Fibroblast of lung (primary cell): ENCODE measurements around the gene SLC6A9. TPM values are rescaled to one million over a fixed set of nuclear protein-coding genes. Genes with fewer than 3 reads are reported as not detected.

Source experiments
- DNase-seq, 2 donors: peaks; one replicate each; pipeline versions ENCODE4 v3.0.0 to v3.0.0-alpha.2; 2010; ENCODE audit warnings: low read depth in 2 of 2
- H2AFZ ChIP-seq: 2 replicates; pipeline ENCODE4 v1.5.1; 2012; ENCODE audit warnings: low read length, control low read depth, inconsistent platforms
- H3K27ac ChIP-seq: 2 replicates; pipeline ENCODE4 v1.5.1; 2011; ENCODE audit warnings: low read length, control low read depth; ENCODE audit not compliant: insufficient read depth
- H3K27me3 ChIP-seq: 2 replicates; pipeline ENCODE4 v1.5.1; 2011; ENCODE audit warnings: mild to moderate bottlenecking, low read length; ENCODE audit not compliant: control insufficient read depth, insufficient read depth
- H3K36me3 ChIP-seq: 2 replicates; pipeline ENCODE4 v1.5.1; 2011; ENCODE audit warnings: low read length; ENCODE audit not compliant: control insufficient read depth, insufficient read depth
- H3K4me1 ChIP-seq: 2 replicates; pipeline ENCODE4 v1.5.1; 2011; ENCODE audit warnings: low read length; ENCODE audit not compliant: control insufficient read depth, insufficient read depth; ENCODE audit errors: extremely low read depth
- H3K4me2 ChIP-seq: 2 replicates; pipeline ENCODE4 v1.5.1; 2011; ENCODE audit warnings: low read length, control low read depth; ENCODE audit not compliant: insufficient read depth; ENCODE audit errors: extremely low read depth
- H3K4me3 ChIP-seq, 4 experiments: fragments of 200-600 bp in 1 of 4; sonication (generic) in 1 of 4; replicated peaks in 1 of 4; 2 replicates each; pipeline ENCODE4 v1.5.1; 2011 to 2016; ENCODE audit warnings: low read length in 4 of 4, low read depth in 3 of 4, mild to moderate bottlenecking in 3 of 4, control low read depth in 2 of 4, inconsistent platforms in 1 of 4, mixed read lengths in 1 of 4; ENCODE audit not compliant: insufficient read depth in 1 of 4; ENCODE audit errors: control extremely low read depth in 1 of 4
- H3K79me2 ChIP-seq: 2 replicates; pipeline ENCODE4 v1.5.1; 2012; ENCODE audit warnings: mild to moderate bottlenecking, low read length, inconsistent platforms; ENCODE audit not compliant: control insufficient read depth, insufficient read depth
- H3K9ac ChIP-seq: 2 replicates; pipeline ENCODE4 v1.5.1; 2011; ENCODE audit warnings: mild to moderate bottlenecking, low read length, control low read depth; ENCODE audit not compliant: insufficient read depth
- H3K9me3 ChIP-seq: 2 replicates; pipeline ENCODE4 v1.5.1; 2012; ENCODE audit warnings: low read depth, low read length; ENCODE audit not compliant: control insufficient read depth, insufficient read depth
- H4K20me1 ChIP-seq: 2 replicates; pipeline ENCODE4 v1.5.1; 2011; ENCODE audit warnings: low read length; ENCODE audit not compliant: control insufficient read depth, insufficient read depth; ENCODE audit errors: extremely low read depth
- EZH2 ChIP-seq: IDR thresholded peaks from 2 replicates; pipeline ENCODE4 v1.5.1; 2012; ENCODE audit warnings: low read length, control low read depth, mild to moderate bottlenecking; ENCODE audit errors: missing control alignments
- polyA plus RNA-seq, 2 donors: library from polyadenylated mRNA; depleted of rRNA in 1 of 2; stranded (reverse) in 1 of 2; unstranded in 1 of 2; fragments of >200 nt; gene quantifications; 2 replicates each; pipeline ENCODE4 v1.2.1, GENCODE V29; 2011 to 2012; ENCODE audit warnings: missing spikeins in 1 of 2
- total RNA-seq: library from RNA; depleted of rRNA; stranded (reverse); fragments of >200 nt; gene quantifications from 2 replicates; pipeline ENCODE4 v1.2.1, GENCODE V29; 2014
- TF ChIP-seq, protein P1 (sequence below), 2 donors: IDR thresholded peaks in 1 of 2; conservative IDR thresholded peaks in 1 of 2; 1 replicate in 1 of 2; 2 replicates in 1 of 2; pipeline ENCODE4 v1.5.1; 2011 to 2012; ENCODE audit warnings: low read length in 2 of 2, control low read depth in 1 of 2, inconsistent platforms in 1 of 2, low read depth in 1 of 2, mild to moderate bottlenecking in 1 of 2

Gene SLC6A9
- total and polyA plus RNA-seq, 2 donors (not counting 1 experiment from before 2014, with no cell fraction given), result 3.4 to 19.5 TPM

DNA sequence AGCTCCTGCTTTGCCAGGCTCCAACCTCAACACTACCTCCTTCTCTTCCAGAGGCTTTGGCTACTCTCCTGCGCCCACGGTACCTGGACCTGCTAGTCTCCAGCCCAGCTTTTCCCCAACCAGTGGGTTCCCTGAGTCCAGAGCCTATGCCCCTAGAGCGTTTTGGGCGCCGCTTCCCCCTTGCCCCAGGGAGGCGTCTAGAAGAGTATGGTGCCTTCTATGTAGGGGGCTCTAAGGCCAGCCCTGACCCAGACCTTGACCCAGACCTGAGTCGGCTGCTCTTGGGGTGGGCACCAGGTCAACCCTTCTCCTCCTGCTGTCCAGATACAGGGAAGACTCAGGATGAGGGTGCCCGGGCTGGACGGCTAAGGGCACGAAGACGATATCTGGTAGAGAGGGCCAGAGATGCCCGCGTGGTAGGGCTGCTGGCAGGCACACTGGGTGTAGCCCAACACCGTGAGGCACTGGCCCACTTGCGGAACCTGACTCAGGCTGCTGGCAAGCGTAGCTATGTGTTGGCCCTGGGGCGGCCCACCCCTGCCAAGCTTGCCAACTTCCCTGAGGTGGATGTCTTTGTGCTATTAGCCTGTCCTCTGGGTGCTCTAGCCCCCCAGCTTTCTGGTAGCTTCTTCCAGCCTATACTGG lies 59.8 kb downstream of the SLC6A9 start:
- H3K4me3 ChIP-seq, result no peak overlapping the region
- no peaks in the 10 kb centered on the region for H4K20me1 ChIP-seq
- peaks cover 9% of the 10 kb centered on the region for H3K4me1 ChIP-seq
- peaks cover 8% of the 10 kb centered on the region for H3K36me3 ChIP-seq
- no peak overlapping the region for H3K4me2 ChIP-seq
- no peak overlapping the region for H2AFZ ChIP-seq
- H3K79me2 ChIP-seq, result peaks cover 21% of the 10 kb centered on the region
- DNase-seq, result no peak
- no peak overlapping the region for H3K9ac ChIP-seq
- no peaks in the 10 kb centered on the region for H3K9me3 ChIP-seq
- no peak overlapping the region for H3K27ac ChIP-seq
- TF ChIP-seq, protein P1, sequence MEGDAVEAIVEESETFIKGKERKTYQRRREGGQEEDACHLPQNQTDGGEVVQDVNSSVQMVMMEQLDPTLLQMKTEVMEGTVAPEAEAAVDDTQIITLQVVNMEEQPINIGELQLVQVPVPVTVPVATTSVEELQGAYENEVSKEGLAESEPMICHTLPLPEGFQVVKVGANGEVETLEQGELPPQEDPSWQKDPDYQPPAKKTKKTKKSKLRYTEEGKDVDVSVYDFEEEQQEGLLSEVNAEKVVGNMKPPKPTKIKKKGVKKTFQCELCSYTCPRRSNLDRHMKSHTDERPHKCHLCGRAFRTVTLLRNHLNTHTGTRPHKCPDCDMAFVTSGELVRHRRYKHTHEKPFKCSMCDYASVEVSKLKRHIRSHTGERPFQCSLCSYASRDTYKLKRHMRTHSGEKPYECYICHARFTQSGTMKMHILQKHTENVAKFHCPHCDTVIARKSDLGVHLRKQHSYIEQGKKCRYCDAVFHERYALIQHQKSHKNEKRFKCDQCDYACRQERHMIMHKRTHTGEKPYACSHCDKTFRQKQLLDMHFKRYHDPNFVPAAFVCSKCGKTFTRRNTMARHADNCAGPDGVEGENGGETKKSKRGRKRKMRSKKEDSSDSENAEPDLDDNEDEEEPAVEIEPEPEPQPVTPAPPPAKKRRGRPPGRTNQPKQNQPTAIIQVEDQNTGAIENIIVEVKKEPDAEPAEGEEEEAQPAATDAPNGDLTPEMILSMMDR (conservative IDR thresholded peaks at IDR 0.05 in 1 of 2, IDR thresholded peaks at IDR 0.05 in 1 of 2; ENCODE audit: low read depth in 1 of 2, low read length in 2 of 2), result no peak
- no peak for TF ChIP-seq EZH2
- H3K27me3 ChIP-seq, result no peaks in the 10 kb centered on the region

DNA sequence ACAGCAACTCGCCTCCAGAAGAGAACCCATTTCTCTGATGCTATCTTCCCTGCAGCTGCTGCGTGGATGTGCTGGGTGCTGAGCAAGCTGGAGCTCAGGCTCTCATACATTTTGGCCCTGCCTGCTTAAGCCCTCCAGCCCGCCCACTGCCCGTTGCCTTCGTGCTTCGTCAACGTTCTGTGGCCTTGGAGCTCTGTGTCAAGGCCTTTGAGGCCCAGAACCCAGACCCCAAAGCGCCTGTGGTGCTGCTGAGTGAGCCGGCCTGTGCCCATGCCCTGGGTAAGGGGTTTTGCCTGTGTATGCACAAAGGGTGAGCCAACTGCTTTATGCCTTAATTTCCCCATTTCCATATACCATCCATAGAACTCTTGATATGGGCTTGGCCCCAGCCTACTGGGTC lies 60.4 kb downstream of the SLC6A9 start:
- Histone ChIP-seq H3K9me3 (no peaks in the 10 kb centered on the region), H3K4me1 (peaks cover 6% of the 10 kb centered on the region), H3K27me3 (no peaks in the 10 kb centered on the region), H3K4me2 (peak overlapping the region; percentile 57), H2AFZ (no peak overlapping the region), H3K9ac (no peak overlapping the region), H3K4me3 (peak overlapping the region; percentile 77 to 97 (median 92)), H3K79me2 (peaks cover 15% of the 10 kb centered on the region), H3K36me3 (peaks cover 6% of the 10 kb centered on the region), H4K20me1 (no peaks in the 10 kb centered on the region), H3K27ac (no peak overlapping the region)
- no peak for DNase-seq
- TF ChIP-seq, protein P1 (conservative IDR thresholded peaks at IDR 0.05 in 1 of 2, IDR thresholded peaks at IDR 0.05 in 1 of 2; ENCODE audit: low read depth in 1 of 2, low read length in 2 of 2), result no peak
- no peak for TF ChIP-seq EZH2

DNA sequence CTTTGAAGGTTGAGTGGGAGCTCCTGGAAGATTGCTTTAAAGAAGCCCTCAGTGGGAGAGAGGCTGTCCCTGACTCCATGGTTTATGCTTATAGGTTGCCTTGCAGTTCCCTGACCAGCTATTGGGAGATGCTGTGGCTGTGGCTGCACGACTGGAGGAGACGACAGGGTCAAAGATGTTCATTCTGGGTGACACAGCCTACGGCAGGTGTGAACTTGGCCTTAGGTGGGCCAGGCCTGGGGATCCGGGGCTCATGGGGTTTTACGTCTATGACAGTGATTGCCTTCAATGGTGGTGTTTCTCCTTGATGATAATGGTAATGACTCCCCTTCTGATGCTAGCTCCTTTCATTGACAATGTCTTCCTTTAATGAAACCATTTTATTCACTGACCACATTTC lies 60.8 kb downstream of the SLC6A9 start:
- H3K9ac ChIP-seq, result peak overlapping the region; percentile 60
- DNase-seq, result no peak
- H3K79me2 ChIP-seq, result peaks cover 11% of the 10 kb centered on the region
- no peaks in the 10 kb centered on the region for H4K20me1 ChIP-seq
- H3K4me3 ChIP-seq, result peak overlapping the region; percentile 77 to 97 (median 92)
- peaks cover 6% of the 10 kb centered on the region for H3K36me3 ChIP-seq
- no peak overlapping the region for H2AFZ ChIP-seq
- no peaks in the 10 kb centered on the region for H3K9me3 ChIP-seq
- H3K27me3 ChIP-seq, result no peaks in the 10 kb centered on the region
- peak overlapping the region; percentile 57 for H3K4me2 ChIP-seq
- H3K4me1 ChIP-seq, result peaks cover 6% of the 10 kb centered on the region
- TF ChIP-seq, protein P1 (conservative IDR thresholded peaks at IDR 0.05 in 1 of 2, IDR thresholded peaks at IDR 0.05 in 1 of 2; ENCODE audit: low read depth in 1 of 2, low read length in 2 of 2), result no peak
- peak overlapping the region; percentile 46 for H3K27ac ChIP-seq
